A673 (cell line): ENCODE measurements around the gene KLRK1. TPM values are rescaled to one million over a fixed set of nuclear protein-coding genes. Genes with fewer than 3 reads are reported as not detected.

Experiments
- BruUV-seq: library from RNA; stranded (reverse); fragments of 400-500 nt; replicated peaks from 2 replicates; lab custom pipeline; 2021; lab: Mats Ljungman, UMichigan
- CTCF ChIA-PET: fragments of 300-600 bp; sonication (Branson Sonifier 250); formaldehyde crosslinking; loops from one replicate; lab custom pipeline; 2022; ENCODE audit warnings: antibody characterized with exemption; lab: Charles Lee
- POLR2A ChIA-PET: fragments of 300-600 bp; sonication (Branson Sonifier 250); formaldehyde crosslinking; loops from one replicate; lab custom pipeline; 2022; ENCODE audit warnings: antibody characterized with exemption; ENCODE audit not compliant: low non-redundant PET; lab: Charles Lee
- DNase-seq: peaks from one replicate; pipeline ENCODE4 v3.0.0-alpha.2; 2015; ENCODE audit warnings: low spot score
- H3K27ac ChIP-seq: fragments of 200-600 bp; sonication (generic); 2 replicates; pipeline ENCODE4 v1.5.1; 2016; ENCODE audit warnings: mixed run types, low read depth, mild to moderate bottlenecking, mixed read lengths, antibody characterized with exemption, low read length; ENCODE audit not compliant: poor library complexity, severe bottlenecking
- H3K27me3 ChIP-seq: fragments of 200-600 bp; sonication (generic); replicated peaks from 2 replicates; pipeline ENCODE4 v1.6.1; 2017; ENCODE audit warnings: mixed run types, low read depth, mild to moderate bottlenecking, mixed read lengths, antibody characterized with exemption, low read length; ENCODE audit not compliant: insufficient read depth, poor library complexity
- H3K36me3 ChIP-seq: fragments of 200-600 bp; sonication (generic); 2 replicates; pipeline ENCODE4 v1.6.1; 2016; ENCODE audit warnings: mixed run types, mild to moderate bottlenecking, mixed read lengths, antibody characterized with exemption, low read length; ENCODE audit not compliant: insufficient read depth, poor library complexity, severe bottlenecking
- H3K4me1 ChIP-seq: fragments of 200-600 bp; sonication (generic); 2 replicates; pipeline ENCODE4 v1.6.1; 2017; ENCODE audit warnings: mixed run types, mild to moderate bottlenecking, mixed read lengths, antibody characterized with exemption, low read length; ENCODE audit not compliant: insufficient read depth, poor library complexity, severe bottlenecking
- H3K4me3 ChIP-seq: fragments of 200-600 bp; sonication (generic); 2 replicates; pipeline ENCODE4 v1.5.1; 2016; ENCODE audit warnings: low read depth, mixed run types, mild to moderate bottlenecking, mixed read lengths, low read length; ENCODE audit not compliant: poor library complexity, severe bottlenecking
- H3K9me3 ChIP-seq: fragments of 200-600 bp; sonication (generic); 2 replicates; pipeline ENCODE4 v1.6.1; 2016; ENCODE audit warnings: mixed run types, low read depth, mild to moderate bottlenecking, mixed read lengths, antibody characterized with exemption, low read length; ENCODE audit not compliant: poor library complexity, severe bottlenecking
- EZH2 ChIP-seq: fragments of 200-600 bp; sonication (generic); IDR thresholded peaks from 2 replicates; pipeline ENCODE4 v1.6.1; 2017; ENCODE audit warnings: borderline replicate concordance, low read depth, mild to moderate bottlenecking, mixed read lengths, antibody characterized with exemption, low read length; ENCODE audit not compliant: poor library complexity, severe bottlenecking
- intact Hi-C: fragments of 100-400 bp; cut with micrococcal nuclease; formaldehyde crosslinking; loops from one replicate; pipeline ENCODE4 v1.10.0; 2022; ENCODE audit not compliant: unreplicated experiment
- total RNA-seq: library from RNA; stranded (reverse); gene quantifications from 2 replicates; pipeline ENCODE4 v1.2.3, GENCODE V29; 2021
- TF ChIP-seq, protein P1 (sequence below): fragments of 300-800, 200-600 bp; sonication (generic); conservative IDR thresholded peaks from 2 replicates; pipeline ENCODE4 v1.5.1; 2017; ENCODE audit warnings: low read depth, mild to moderate bottlenecking, antibody characterized with exemption, low read length, moderate library complexity, mixed read lengths

The KLRK1 gene
- total RNA-seq, 1 experiment from 2014 or later, result not detected

DNA sequence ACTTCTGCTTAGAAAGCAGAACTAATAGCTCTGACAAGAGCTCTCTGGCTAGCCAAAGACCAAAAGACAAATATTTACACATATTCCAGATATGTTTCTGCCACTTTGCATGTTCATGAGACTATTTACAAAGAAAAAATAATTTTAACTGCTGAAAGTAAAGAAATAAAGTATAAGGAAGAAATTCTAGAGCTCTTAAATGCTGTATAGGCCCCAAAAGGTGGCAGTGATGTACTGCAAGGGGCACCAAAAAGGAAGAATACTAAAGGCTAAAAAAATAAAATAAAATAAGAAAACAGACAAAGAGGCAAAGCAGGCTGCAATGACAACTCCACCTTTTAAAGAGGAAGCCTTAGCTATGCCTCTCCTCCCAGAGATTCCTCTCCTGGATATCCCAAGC is 23.0 kb downstream of the KLRK1 start:
- no peak overlapping the region for H3K4me3 ChIP-seq
- peaks cover 21% of the 10 kb centered on the region for H3K4me1 ChIP-seq
- no peaks in the 10 kb centered on the region for H3K9me3 ChIP-seq
- ChIA-PET CTCF (interaction anchor here (0.6 kb wide), 1 partner anchor 1341 kb away, joined by 3 read pairs; no protein-coding TSS in a partner anchor), POLR2A (interaction anchor here (0.5 to 0.6 kb wide), 2 partner anchors 87 to 1015 kb away, joined by 3 to 4 read pairs; no protein-coding TSS in a partner anchor)
- intact Hi-C loops, result no loop called here
- DNase-seq, result peak; percentile 29
- no TSS peak for BruUV-seq
- no peak for TF ChIP-seq EZH2
- TF ChIP-seq, protein P1, sequence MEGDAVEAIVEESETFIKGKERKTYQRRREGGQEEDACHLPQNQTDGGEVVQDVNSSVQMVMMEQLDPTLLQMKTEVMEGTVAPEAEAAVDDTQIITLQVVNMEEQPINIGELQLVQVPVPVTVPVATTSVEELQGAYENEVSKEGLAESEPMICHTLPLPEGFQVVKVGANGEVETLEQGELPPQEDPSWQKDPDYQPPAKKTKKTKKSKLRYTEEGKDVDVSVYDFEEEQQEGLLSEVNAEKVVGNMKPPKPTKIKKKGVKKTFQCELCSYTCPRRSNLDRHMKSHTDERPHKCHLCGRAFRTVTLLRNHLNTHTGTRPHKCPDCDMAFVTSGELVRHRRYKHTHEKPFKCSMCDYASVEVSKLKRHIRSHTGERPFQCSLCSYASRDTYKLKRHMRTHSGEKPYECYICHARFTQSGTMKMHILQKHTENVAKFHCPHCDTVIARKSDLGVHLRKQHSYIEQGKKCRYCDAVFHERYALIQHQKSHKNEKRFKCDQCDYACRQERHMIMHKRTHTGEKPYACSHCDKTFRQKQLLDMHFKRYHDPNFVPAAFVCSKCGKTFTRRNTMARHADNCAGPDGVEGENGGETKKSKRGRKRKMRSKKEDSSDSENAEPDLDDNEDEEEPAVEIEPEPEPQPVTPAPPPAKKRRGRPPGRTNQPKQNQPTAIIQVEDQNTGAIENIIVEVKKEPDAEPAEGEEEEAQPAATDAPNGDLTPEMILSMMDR, result peak; percentile 35; the same call in 1 of the 2 replicates
- no peaks in the 10 kb centered on the region for H3K36me3 ChIP-seq
- H3K27me3 ChIP-seq, result no peaks in the 10 kb centered on the region
- H3K27ac ChIP-seq, result no peak overlapping the region

DNA sequence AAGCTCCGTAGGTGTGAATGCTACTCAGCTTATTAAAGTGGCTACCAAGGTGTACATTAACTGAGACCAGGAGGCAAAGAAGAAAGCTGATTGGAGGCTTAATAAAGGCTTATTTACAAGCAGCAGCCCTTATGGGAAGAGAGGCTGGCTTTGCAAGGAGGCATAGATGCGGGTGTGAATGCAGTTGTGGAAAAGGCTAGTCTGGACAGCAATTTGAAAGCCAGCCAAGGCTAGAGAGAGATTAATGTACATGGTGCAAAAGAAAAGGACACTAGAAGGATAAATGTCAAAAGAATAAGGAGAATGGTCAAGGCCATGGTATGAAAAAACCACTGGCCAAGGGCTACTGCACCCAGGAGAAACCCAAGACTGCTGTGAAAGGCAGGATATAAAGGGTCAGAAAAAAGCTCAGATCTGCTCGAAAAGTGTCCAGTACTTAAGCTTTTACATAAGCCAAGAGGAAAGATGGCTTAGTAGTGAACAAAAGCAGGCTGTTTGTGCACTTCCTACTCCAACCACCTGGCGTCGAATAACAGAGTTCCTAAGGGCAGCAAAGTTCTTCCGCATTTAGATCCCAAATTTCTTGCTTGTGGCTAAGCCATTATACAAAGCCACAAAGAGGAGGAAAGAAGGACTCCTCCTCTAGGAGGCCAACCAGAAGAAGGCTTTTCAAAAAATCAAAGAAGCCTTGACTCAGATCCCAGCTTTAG is 24.0 kb downstream of the KLRK1 start:
- no peak for DNase-seq
- ChIA-PET CTCF (no interaction called here), POLR2A (no interaction called here)
- Histone ChIP-seq H3K27me3 (no peaks in the 10 kb centered on the region), H3K27ac (peak overlapping the region; percentile 56), H3K36me3 (no peaks in the 10 kb centered on the region), H3K4me1 (peaks cover 28% of the 10 kb centered on the region), H3K9me3 (no peaks in the 10 kb centered on the region), H3K4me3 (peak overlapping the region; percentile 55)
- intact Hi-C loops, result no loop called here
- TF ChIP-seq, protein P1, result 0 out of 2 replicates have a peak, but pooled peaks have one; percentile 16
- no peak for TF ChIP-seq EZH2
- no TSS peak for BruUV-seq

DNA sequence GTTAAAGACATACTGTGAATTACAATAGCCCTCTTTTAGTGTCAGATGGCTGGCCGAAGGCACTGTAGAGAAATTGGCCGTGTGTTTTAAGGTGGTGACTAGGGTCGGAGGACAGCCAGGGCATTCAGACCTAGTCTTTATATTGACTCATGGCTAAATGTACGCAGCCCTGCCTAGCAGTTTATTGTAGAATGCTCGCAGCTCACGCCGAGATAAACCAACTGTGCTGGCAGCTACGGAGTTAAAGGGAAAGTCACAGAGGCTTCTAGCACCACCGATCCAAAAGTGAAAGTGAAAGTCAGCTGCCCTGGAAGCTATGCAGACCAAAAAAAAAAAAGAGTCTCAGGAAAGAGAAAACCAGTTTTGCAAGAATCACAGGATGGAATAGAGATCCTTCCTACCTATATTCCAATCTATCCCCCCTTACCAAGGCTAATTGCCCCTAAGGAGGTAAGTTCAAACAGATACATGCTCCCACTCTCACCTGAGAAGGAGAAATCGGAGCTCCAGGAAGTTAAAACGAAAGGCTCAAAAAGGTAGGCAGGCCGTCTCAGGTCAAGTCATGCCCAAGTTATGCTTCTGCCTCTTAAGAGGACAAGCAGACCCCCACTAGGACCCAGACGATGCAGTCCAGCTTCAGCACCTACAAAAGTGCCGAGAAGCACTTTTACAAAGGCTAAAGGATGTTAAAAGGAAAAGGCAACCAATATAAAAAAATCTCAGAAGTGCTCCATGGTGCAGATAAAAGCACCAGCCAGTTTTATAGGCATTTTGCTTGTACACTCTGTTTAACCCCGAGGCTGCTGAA is 24.8 kb downstream of the KLRK1 start:
- intact Hi-C loops, result no loop called here

More for the DNA sequence above, 24.8 kb downstream of the KLRK1 start:
- H3K27ac ChIP-seq, result peak overlapping the region; percentile 69
- no peaks in the 10 kb centered on the region for H3K9me3 ChIP-seq
- peaks cover 28% of the 10 kb centered on the region for H3K4me1 ChIP-seq
- ChIA-PET POLR2A (no interaction called here), CTCF (no interaction called here)
- H3K4me3 ChIP-seq, result peak overlapping the region; percentile 55
- TF ChIP-seq, protein P1, result no peak
- TF ChIP-seq EZH2, result no peak
- H3K36me3 ChIP-seq, result no peaks in the 10 kb centered on the region
- peak; percentile 73 for DNase-seq
- BruUV-seq, result no TSS peak
- H3K27me3 ChIP-seq, result no peaks in the 10 kb centered on the region
